Measurements from ENCODE around the gene COPG2. TPM values are rescaled to one million over a fixed set of nuclear protein-coding genes. Genes with fewer than 3 reads are reported as not detected.

Gene COPG2
- total and polyA plus RNA-seq, 2 donors (not counting 3 experiments of a cell fraction or from before 2014, with no cell fraction given): 9.4 to 11.6 TPM

DNA sequence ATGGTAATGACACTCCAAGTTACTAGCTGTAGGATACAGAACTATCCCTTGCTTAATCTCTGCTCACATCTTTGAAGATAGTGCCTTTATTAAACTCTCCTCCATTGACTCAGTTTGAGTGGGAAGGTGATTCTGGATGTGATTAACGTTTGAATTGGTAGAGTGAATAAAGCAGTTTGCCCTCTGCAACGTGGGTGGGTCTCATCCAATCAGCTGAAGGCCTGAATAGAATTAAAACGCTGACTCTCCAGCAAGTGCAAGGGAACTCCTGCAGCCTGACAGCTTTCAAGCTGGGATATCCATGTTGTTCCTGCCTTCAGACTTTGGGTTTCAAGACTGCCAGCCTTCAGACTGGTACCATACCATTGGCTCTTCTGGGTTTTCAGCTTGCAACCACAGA, 43.9 kb upstream of the COPG2 start:
- ChIA-PET POLR2A (no interaction called here), CTCF (interaction anchor here (1.3 kb wide), 1 partner anchor 9 kb away, joined by 3 read pairs; no protein-coding TSS in a partner anchor)
- H3K9me1 ChIP-seq (replicated peaks; ENCODE audit: control insufficient read depth, extremely low read depth, insufficient read depth, low read length): no peaks in the 10 kb centered on the region
- peaks cover 7 to 10% of the 10 kb centered on the region in 2 experiments for H3K27me3 ChIP-seq (ENCODE audit: control insufficient read depth in 2 of 2, insufficient read depth in 2 of 2, low read length in 2 of 2)
- H3K4me2 ChIP-seq (ENCODE audit: insufficient read depth, low read length): no peak overlapping the region
- no peak overlapping the region for H2AFZ ChIP-seq (ENCODE audit: low read depth, low read length)
- FAIRE-seq: no peak
- H3K4me3 ChIP-seq (replicated peaks in 1 of 3; ENCODE audit: insufficient read depth in 1 of 3, low read depth in 1 of 3, low read length in 3 of 3): no peak overlapping the region
- no TSS peak for BruUV-seq (replicated peaks)
- H3K9me3 ChIP-seq (replicated peaks; ENCODE audit: control insufficient read depth, insufficient read depth, low read length): no peaks in the 10 kb centered on the region
- H3K36me3 ChIP-seq (ENCODE audit: control insufficient read depth in 2 of 2, extremely low read depth in 1 of 2, insufficient read depth in 2 of 2, low read length in 2 of 2): no peaks in the 10 kb centered on the region
- DNase-seq (ENCODE audit: low read depth, low spot score): no peak
- H3K4me1 ChIP-seq (ENCODE audit: control insufficient read depth, extremely low read depth, insufficient read depth, low read length): no peaks in the 10 kb centered on the region
- no peak overlapping the region for H3K9ac ChIP-seq (replicated peaks; ENCODE audit: extremely low read depth, insufficient read depth, low read length)
- no peaks in the 10 kb centered on the region for H4K20me1 ChIP-seq (replicated peaks; ENCODE audit: control insufficient read depth, extremely low read depth, insufficient read depth, low read length)
- dilution Hi-C loops (cut with MboI; ENCODE audit: extremely low pct_ligation_motif_present, low sequenced_read_pairs) (no loop called here), intact Hi-C loops (cut with micrococcal nuclease) (no loop called here)
- H3K79me2 ChIP-seq (ENCODE audit: control insufficient read depth, insufficient read depth, low read length): no peaks in the 10 kb centered on the region
- H3K27ac ChIP-seq (ENCODE audit: insufficient read depth, low read depth, low read length): no peak overlapping the region
- TF ChIP-seq EZH2 (IDR thresholded peaks at IDR 0.05; ENCODE audit: borderline replicate concordance, low read depth, low read length, severe bottlenecking) (no peak), GATA2 (IDR thresholded peaks at IDR 0.05; ENCODE audit: insufficient read depth, insufficient read length, low read depth, low read length) (no peak), POLR2AphosphoS5 (IDR thresholded peaks at IDR 0.05; ENCODE audit: insufficient read depth, low read depth, low read length) (no peak)
- TF ChIP-seq, protein P1, sequence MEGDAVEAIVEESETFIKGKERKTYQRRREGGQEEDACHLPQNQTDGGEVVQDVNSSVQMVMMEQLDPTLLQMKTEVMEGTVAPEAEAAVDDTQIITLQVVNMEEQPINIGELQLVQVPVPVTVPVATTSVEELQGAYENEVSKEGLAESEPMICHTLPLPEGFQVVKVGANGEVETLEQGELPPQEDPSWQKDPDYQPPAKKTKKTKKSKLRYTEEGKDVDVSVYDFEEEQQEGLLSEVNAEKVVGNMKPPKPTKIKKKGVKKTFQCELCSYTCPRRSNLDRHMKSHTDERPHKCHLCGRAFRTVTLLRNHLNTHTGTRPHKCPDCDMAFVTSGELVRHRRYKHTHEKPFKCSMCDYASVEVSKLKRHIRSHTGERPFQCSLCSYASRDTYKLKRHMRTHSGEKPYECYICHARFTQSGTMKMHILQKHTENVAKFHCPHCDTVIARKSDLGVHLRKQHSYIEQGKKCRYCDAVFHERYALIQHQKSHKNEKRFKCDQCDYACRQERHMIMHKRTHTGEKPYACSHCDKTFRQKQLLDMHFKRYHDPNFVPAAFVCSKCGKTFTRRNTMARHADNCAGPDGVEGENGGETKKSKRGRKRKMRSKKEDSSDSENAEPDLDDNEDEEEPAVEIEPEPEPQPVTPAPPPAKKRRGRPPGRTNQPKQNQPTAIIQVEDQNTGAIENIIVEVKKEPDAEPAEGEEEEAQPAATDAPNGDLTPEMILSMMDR (IDR thresholded peaks at IDR 0.05; ENCODE audit: extremely low read depth in 1 of 2, insufficient read depth in 1 of 2, low read depth in 1 of 2, low read length in 2 of 2): no peak

DNA sequence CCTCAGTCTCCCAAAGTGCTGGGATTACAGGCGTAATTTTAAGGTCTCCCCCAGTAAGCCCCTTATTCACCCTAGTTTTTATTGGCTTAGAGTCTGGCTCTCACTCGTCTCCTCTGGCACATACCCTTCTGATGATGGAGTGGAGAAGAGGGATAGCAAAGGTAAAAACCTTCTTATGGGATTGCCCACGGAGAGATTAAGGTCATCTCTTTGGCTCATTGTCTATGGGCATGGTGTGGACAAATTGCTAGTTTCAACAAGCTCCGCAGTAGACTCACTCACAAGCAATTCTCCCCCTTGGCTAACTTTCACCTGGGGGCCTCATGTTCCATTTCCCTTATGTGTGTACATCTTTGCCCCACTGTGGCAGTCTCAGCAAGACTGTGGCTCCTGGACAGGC, 40.2 kb upstream of the COPG2 start:
- H3K4me2 ChIP-seq (ENCODE audit: insufficient read depth, low read length): no peak overlapping the region
- no peaks in the 10 kb centered on the region for H3K9me1 ChIP-seq (replicated peaks; ENCODE audit: control insufficient read depth, extremely low read depth, insufficient read depth, low read length)
- H3K79me2 ChIP-seq (ENCODE audit: control insufficient read depth, insufficient read depth, low read length): no peaks in the 10 kb centered on the region
- intact Hi-C loops (cut with micrococcal nuclease): no loop called here
- no peaks in the 10 kb centered on the region for H3K36me3 ChIP-seq (ENCODE audit: control insufficient read depth in 2 of 2, extremely low read depth in 1 of 2, insufficient read depth in 2 of 2, low read length in 2 of 2)
- no peak overlapping the region for H2AFZ ChIP-seq (ENCODE audit: low read depth, low read length)
- no peaks in the 10 kb centered on the region for H4K20me1 ChIP-seq (replicated peaks; ENCODE audit: control insufficient read depth, extremely low read depth, insufficient read depth, low read length)
- FAIRE-seq (no peak), DNase-seq (ENCODE audit: low read depth, low spot score) (no peak)
- H3K4me3 ChIP-seq (replicated peaks in 1 of 3; ENCODE audit: insufficient read depth in 1 of 3, low read depth in 1 of 3, low read length in 3 of 3): no peak overlapping the region
- no peaks in the 10 kb centered on the region for H3K9me3 ChIP-seq (replicated peaks; ENCODE audit: control insufficient read depth, insufficient read depth, low read length)
- dilution Hi-C loops (cut with MboI; ENCODE audit: extremely low pct_ligation_motif_present, low sequenced_read_pairs): no loop called here
- POLR2A ChIA-PET: no interaction called here
- H3K4me1 ChIP-seq (ENCODE audit: control insufficient read depth, extremely low read depth, insufficient read depth, low read length): no peaks in the 10 kb centered on the region
- H3K9ac ChIP-seq (replicated peaks; ENCODE audit: extremely low read depth, insufficient read depth, low read length): no peak overlapping the region
- CTCF ChIA-PET: no interaction called here
- H3K27me3 ChIP-seq (ENCODE audit: control insufficient read depth in 2 of 2, insufficient read depth in 2 of 2, low read length in 2 of 2): peaks cover 6 to 21% of the 10 kb centered on the region in 2 experiments
- no peak overlapping the region for H3K27ac ChIP-seq (ENCODE audit: insufficient read depth, low read depth, low read length)
- no TSS peak for BruUV-seq (replicated peaks)
- TF ChIP-seq JUN (IDR thresholded peaks at IDR 0.05; ENCODE audit: borderline replicate concordance, insufficient read depth, insufficient read length, low read depth) (no peak), MYC (IDR thresholded peaks at IDR 0.05; ENCODE audit: low read depth, low read length) (no peak), POLR2A (IDR thresholded peaks at IDR 0.05; ENCODE audit: low read depth, low read length) (no peak), FOS (IDR thresholded peaks at IDR 0.05; ENCODE audit: borderline replicate concordance, insufficient read depth, low read length) (no peak), GATA2 (IDR thresholded peaks at IDR 0.05; ENCODE audit: insufficient read depth, insufficient read length, low read depth, low read length) (no peak)
- TF ChIP-seq, protein P2, sequence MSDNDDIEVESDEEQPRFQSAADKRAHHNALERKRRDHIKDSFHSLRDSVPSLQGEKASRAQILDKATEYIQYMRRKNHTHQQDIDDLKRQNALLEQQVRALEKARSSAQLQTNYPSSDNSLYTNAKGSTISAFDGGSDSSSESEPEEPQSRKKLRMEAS (IDR thresholded peaks at IDR 0.05; ENCODE audit: insufficient read depth, insufficient read length): no peak
